Spleen (tissue), 11 donors: ENCODE results near the gene RAB27A. TPM values are rescaled to one million over a fixed set of nuclear protein-coding genes. Genes with fewer than 3 reads are reported as not detected.
A peak's percentile ranks its signal among the peaks of the same experiment; 100 is the strongest.

Source experiments
- DNase-seq: peaks from one replicate; pipeline ENCODE4 v3.0.0-alpha.2; 2020
- H3K27ac ChIP-seq, 8 donors: fragments of 200-600 bp; sonication (generic) in 7 of 8; 1 replicate in 4 of 8; 2 replicates in 4 of 8; pipeline versions ENCODE4 v1.5.0 to v1.8.0; 2016 to 2021; ENCODE audit warnings: inconsistent platforms in 4 of 8, mild to moderate bottlenecking in 4 of 8, moderate library complexity in 1 of 8
- H3K27me3 ChIP-seq, 7 donors: fragments of 200-600 bp; sonication (generic) in 6 of 7; replicated peaks in 1 of 7; 1 replicate in 4 of 7; 2 replicates in 3 of 7; pipeline versions ENCODE4 v1.5.0 to v1.8.0; 2016 to 2021; ENCODE audit warnings: inconsistent platforms in 3 of 7, mild to moderate bottlenecking in 1 of 7
- H3K36me3 ChIP-seq, 6 donors: fragments of 200-600 bp; sonication (generic) in 5 of 6; 1 replicate in 4 of 6; 2 replicates in 2 of 6; pipeline versions ENCODE4 v1.5.0 to v1.8.0; 2016 to 2021; ENCODE audit warnings: inconsistent platforms in 2 of 6
- H3K4me1 ChIP-seq, 6 donors: fragments of 200-600 bp; sonication (generic) in 5 of 6; 1 replicate in 3 of 6; 2 replicates in 3 of 6; pipeline versions ENCODE4 v1.5.0 to v1.8.0; 2016 to 2021; ENCODE audit warnings: inconsistent platforms in 3 of 6
- H3K4me3 ChIP-seq, 8 donors: fragments of 200-600 bp; sonication (generic) in 7 of 8; 1 replicate in 4 of 8; 2 replicates in 4 of 8; pipeline versions ENCODE4 v1.5.0 to v1.8.0; 2016 to 2021; ENCODE audit warnings: inconsistent platforms in 4 of 8, mild to moderate bottlenecking in 4 of 8, moderate library complexity in 2 of 8
- H3K9me3 ChIP-seq, 8 donors: fragments of 200-600 bp; sonication (generic) in 7 of 8; 1 replicate in 4 of 8; 2 replicates in 4 of 8; pipeline versions ENCODE4 v1.5.0 to v1.8.0; 2016 to 2021; ENCODE audit warnings: inconsistent platforms in 4 of 8
- CTCF ChIP-seq, 11 experiments: fragments of 200-600 bp in 7 of 11; fragments of 450-650 bp in 4 of 11; sonication (generic) in 4 of 11; IDR thresholded peaks in 8 of 11; conservative IDR thresholded peaks in 3 of 11; 1 replicate in 7 of 11; 2 replicates in 4 of 11; pipeline versions ENCODE4 v1.4.0 to v1.8.0; 2016 to 2021; ENCODE audit warnings: antibody characterized with exemption in 11 of 11, inconsistent platforms in 4 of 11, mild to moderate bottlenecking in 1 of 11
- POLR2A ChIP-seq, 3 donors: fragments of 450-650 bp; IDR thresholded peaks; one replicate each; pipeline ENCODE4 v1.5.1; 2017; ENCODE audit warnings: antibody characterized with exemption in 3 of 3, mild to moderate bottlenecking in 1 of 3
- POLR2AphosphoS5 ChIP-seq, 3 donors: sonication (generic); formaldehyde crosslinking; IDR thresholded peaks; one replicate each; pipeline ENCODE4 v1.5.1; 2017; ENCODE audit warnings: antibody characterized with exemption in 3 of 3
- WGBS, 5 donors: extraction: QIAGEN DNeasy Blood & Tissue Kit in 3 of 5; methylation state at CpG; one replicate each; pipeline versions ENCODE4 v1.1.5 to v1.1.7; 2013 to 2018; 5-methylcytosine and 5-hydroxymethylcytosine counted together
- intact Hi-C: fragments of 100-400 bp; cut with DNase I; formaldehyde crosslinking; loops from one replicate; pipeline ENCODE4 v1.15.0; 2023; ENCODE audit warnings: low total_unique reads
- polyA plus RNA-seq, 3 donors: library from polyadenylated mRNA; stranded (reverse); fragments of 200-250 nt; gene quantifications; one replicate each; pipeline ENCODE4 v1.2.1, GENCODE V29; 2013
- total RNA-seq, 7 donors: library from RNA; depleted of rRNA in 3 of 7; stranded (reverse); fragments of >200 nt in 3 of 7; fragmentation: NEBNext Ultra II Directional in 4 of 7; extraction: Animal tissue kit (Norgen Biotek cat#: 25700) in 4 of 7; gene quantifications; one replicate each; pipeline versions ENCODE4 v1.1.0 to v1.2.1, GENCODE V29; 2016 to 2021
- donor health status: healthy with polysubstance abuse.
- donor health status: DM: no; HTN: no; CAD: no; lungs with moderate emphysema.
- donor health status: DM: no; HTN: no; CAD: no.
- donor health status: Bipolar disorder and iron deficiency.
- donor health status: healthy.
- donor health status: DM: no; HTN: no; CAD: no.
- donor health status: DM: yes; HTN: yes; CAD: no.

Gene RAB27A
- total and polyA plus RNA-seq, 10 donors: 9.4 to 72.0 (median 36.5) TPM

- peaks cover 0 to 14% (median 8%) of the 10 kb centered on the region in 6 donors for H3K36me3 ChIP-seq
- peaks cover 0 to 3% (median 0%) of the 10 kb centered on the region in 8 donors for H3K9me3 ChIP-seq
- H3K27ac ChIP-seq: peak within 1 kb of the TSS; percentile 84 to 97 (median 95)
- 0 to 1% (median 0%) methylated on average over 56 to 62 of the region's 62 CpGs for WGBS, 5 donors
- TF ChIP-seq CTCF (IDR thresholded peaks at IDR 0.05 in 8 of 11, conservative IDR thresholded peaks at IDR 0.05 in 3 of 11): peak in 8 of 11 experiments; percentile 33 to 63 (median 56)
- TF ChIP-seq POLR2A (IDR thresholded peaks at IDR 0.05): peak in 2 of 3 donors; percentile 66 to 80
- TF ChIP-seq POLR2AphosphoS5 (IDR thresholded peaks at IDR 0.05): peak; percentile 95 to 100 (median 99)
- intact Hi-C loops: no loop called here
- peak; percentile 99 for DNase-seq
- H3K4me3 ChIP-seq: peak within 1 kb of the TSS; percentile 52 to 88 (median 78)
- H3K27me3 ChIP-seq: no peaks in the 10 kb centered on the region
- peaks cover 28 to 62% (median 44%) of the 10 kb centered on the region in 6 donors for H3K4me1 ChIP-seq
These were observed 92.9 kb downstream of the RAB27A start, which contains the start of gene RSL24D1 for GRCh38 chr15:55196458-55197361. TSS of gene RSL24D1 (minus strand) at chr15:55196941. CDS start at chr15:55196890, 51 bp downstream.

GRCh38 chr15:55195996-55196395 is 93.6 kb downstream of the RAB27A start:
- TF ChIP-seq CTCF (IDR thresholded peaks at IDR 0.05 in 8 of 11, conservative IDR thresholded peaks at IDR 0.05 in 3 of 11) (no peak), POLR2AphosphoS5 (IDR thresholded peaks at IDR 0.05) (no peak), POLR2A (IDR thresholded peaks at IDR 0.05) (no peak)
- Histone ChIP-seq H3K4me1 (peaks cover 28 to 66% (median 44%) of the 10 kb centered on the region in 6 donors), H3K36me3 (peaks cover 0 to 21% (median 15%) of the 10 kb centered on the region in 6 donors), H3K4me3 (peak overlapping the region; percentile 52 to 88 (median 78)), H3K27me3 (no peaks in the 10 kb centered on the region), H3K9me3 (peaks cover 0 to 3% (median 0%) of the 10 kb centered on the region in 8 donors), H3K27ac (peak overlapping the region; percentile 84 to 97 (median 95))
- intact Hi-C loops: no loop called here
- WGBS, 5 donors: 1 to 2% (median 1%) methylated on average over 9 of the region's 9 CpGs
- no peak for DNase-seq

GRCh38 chr15:55194256-55194655 is 95.4 kb downstream of the RAB27A start:
- intact Hi-C loops: no loop called here
- no peak overlapping the region for H3K4me3 ChIP-seq
- TF ChIP-seq POLR2A (IDR thresholded peaks at IDR 0.05) (no peak), POLR2AphosphoS5 (IDR thresholded peaks at IDR 0.05) (no peak), CTCF (IDR thresholded peaks at IDR 0.05 in 8 of 11, conservative IDR thresholded peaks at IDR 0.05 in 3 of 11) (no peak)

GRCh38 chr15:55186331-55186730 is 103.3 kb downstream of the RAB27A start:
- WGBS, 5 donors: 62 to 78% (median 64%) methylated on average over 1 of the region's 1 CpG
- Histone ChIP-seq H3K9me3 (no peaks in the 10 kb centered on the region), H3K4me3 (no peak overlapping the region), H3K36me3 (peaks cover 0 to 100% (median 69%) of the 10 kb centered on the region in 6 donors), H3K4me1 (peaks cover 0 to 37% (median 6%) of the 10 kb centered on the region in 6 donors), H3K27me3 (no peaks in the 10 kb centered on the region), H3K27ac (no peak overlapping the region)
- no peak for TF ChIP-seq POLR2A (IDR thresholded peaks at IDR 0.05)
- no peak for DNase-seq
- intact Hi-C loops: no loop called here

More at GRCh38 chr15:55194256-55194655, 95.4 kb downstream of the RAB27A start:
- Histone ChIP-seq H3K27me3 (no peaks in the 10 kb centered on the region), H3K27ac (no peak overlapping the region), H3K36me3 (peaks cover 0 to 38% (median 28%) of the 10 kb centered on the region in 6 donors), H3K9me3 (peaks cover 0 to 3% (median 0%) of the 10 kb centered on the region in 8 donors), H3K4me1 (peaks cover 28 to 72% (median 44%) of the 10 kb centered on the region in 6 donors)
- no peak for DNase-seq
